ENCODE results near the gene EVI2B. TPM values are rescaled to one million over a fixed set of nuclear protein-coding genes. Genes with fewer than 3 reads are reported as not detected.
"Not testable (repeated sequence)": the region's sequence is repeated elsewhere in the genome, so short reads cannot be mapped to it uniquely, and the experiment has no call there.

EVI2B gene
- total and polyA plus RNA-seq, 2 donors from 2014 or later: 2.0 to 16.5 TPM

DNA sequence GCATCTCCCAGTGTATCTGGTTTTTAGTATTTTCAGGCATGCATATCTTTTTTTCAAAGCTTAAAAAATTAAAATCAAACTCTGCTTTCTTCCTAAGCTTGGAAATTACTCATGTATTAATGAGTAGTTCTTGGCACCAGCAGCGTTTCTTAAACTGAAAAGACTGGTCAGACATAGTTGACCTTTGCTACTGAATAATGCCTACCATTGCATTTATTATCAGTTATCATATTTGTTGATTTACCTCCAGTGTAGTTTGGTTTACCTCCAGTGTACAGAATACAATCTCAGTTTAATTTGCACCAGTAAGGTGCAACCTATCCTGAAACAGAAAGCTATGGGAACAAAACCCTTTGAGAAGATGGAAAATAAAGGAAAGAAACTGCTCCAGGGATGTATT is 42.1 kb upstream of the EVI2B start:
- Histone ChIP-seq H3K9ac (ENCODE audit: low read length in 3 of 3) (no peak overlapping the region), H3K36me3 (ENCODE audit: control insufficient read depth in 2 of 3, insufficient read depth in 3 of 3, low read length in 3 of 3) (peaks cover 4 to 38% (median 12%) of the 10 kb centered on the region in 3 donors), H3K4me1 (ENCODE audit: control insufficient read depth in 2 of 3, insufficient read depth in 2 of 3, low read depth in 1 of 3, low read length in 3 of 3) (no peaks in the 10 kb centered on the region), H3K27me3 (ENCODE audit: control insufficient read depth, insufficient read depth, low read length) (no peaks in the 10 kb centered on the region), H3K27ac (ENCODE audit: low read depth in 2 of 2, low read length in 2 of 2) (no peak overlapping the region), H3K4me3 (ENCODE audit: low read length in 3 of 3) (no peak overlapping the region), H3K9me3 (ENCODE audit: control insufficient read depth in 2 of 3, insufficient read depth in 1 of 3, low read length in 3 of 3) (no peaks in the 10 kb centered on the region)
- FAIRE-seq (no peak), DNase-seq (no peak)
- no peak for TF ChIP-seq CTCF (IDR thresholded peaks at IDR 0.05; ENCODE audit: borderline replicate concordance, extremely low read depth, insufficient read depth)
- intact Hi-C loops (cut with DNase I): no loop called here

DNA sequence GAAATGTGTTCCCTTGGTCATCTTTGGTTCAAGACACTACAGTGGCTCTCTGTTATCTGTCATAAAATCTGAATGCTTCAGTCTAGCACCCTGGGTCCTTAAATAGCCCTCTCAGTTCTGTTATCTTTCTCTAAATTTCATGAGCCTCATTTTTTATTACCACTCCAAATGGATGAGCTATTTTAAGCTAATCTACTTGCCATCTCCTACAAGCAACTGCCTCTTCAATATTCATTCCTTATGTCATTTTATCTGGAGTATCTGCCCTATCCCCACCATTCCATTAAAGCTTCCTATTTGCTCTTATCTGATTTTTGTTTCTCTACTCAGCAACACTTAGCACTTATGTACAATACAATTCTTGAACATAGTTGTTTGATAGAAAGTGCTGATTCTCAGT is 35.6 kb upstream of the EVI2B start:
- Histone ChIP-seq H3K9ac (ENCODE audit: low read length in 3 of 3) (no peak overlapping the region), H3K27ac (ENCODE audit: low read depth in 2 of 2, low read length in 2 of 2) (no peak overlapping the region), H3K4me1 (ENCODE audit: control insufficient read depth in 2 of 3, insufficient read depth in 2 of 3, low read depth in 1 of 3, low read length in 3 of 3) (no peaks in the 10 kb centered on the region), H3K9me3 (ENCODE audit: control insufficient read depth in 2 of 3, insufficient read depth in 1 of 3, low read length in 3 of 3) (no peaks in the 10 kb centered on the region), H3K36me3 (ENCODE audit: control insufficient read depth in 2 of 3, insufficient read depth in 3 of 3, low read length in 3 of 3) (peaks cover 0 to 20% (median 16%) of the 10 kb centered on the region in 3 donors), H3K27me3 (ENCODE audit: control insufficient read depth, insufficient read depth, low read length) (no peaks in the 10 kb centered on the region), H3K4me3 (ENCODE audit: low read length in 3 of 3) (no peak overlapping the region)
- DNase-seq: no peak
- no peak for FAIRE-seq
- intact Hi-C loops (cut with DNase I): no loop called here
- no peak for TF ChIP-seq CTCF (IDR thresholded peaks at IDR 0.05; ENCODE audit: borderline replicate concordance, extremely low read depth, insufficient read depth)

- H3K9me3 ChIP-seq (ENCODE audit: control insufficient read depth in 2 of 3, insufficient read depth in 1 of 3, low read length in 3 of 3); H3K27ac ChIP-seq (ENCODE audit: low read depth in 2 of 2, low read length in 2 of 2); intact Hi-C loops (cut with DNase I); H3K9ac ChIP-seq (ENCODE audit: low read length in 3 of 3); FAIRE-seq; H3K27me3 ChIP-seq (ENCODE audit: control insufficient read depth, insufficient read depth, low read length); DNase-seq; H3K4me3 ChIP-seq (ENCODE audit: low read length in 3 of 3); H3K4me1 ChIP-seq (ENCODE audit: control insufficient read depth in 2 of 3, insufficient read depth in 2 of 3, low read depth in 1 of 3, low read length in 3 of 3): not testable (repeated sequence)
- H3K36me3 ChIP-seq (ENCODE audit: control insufficient read depth in 2 of 3, insufficient read depth in 3 of 3, low read length in 3 of 3): peaks cover 0 to 11% (median 3%) of the 10 kb centered on the region in 3 donors
These were observed 31.4 kb upstream of the EVI2B start for GRCh38 chr17:31345191-31345747.

- peaks cover 2 to 9% (median 9%) of the 10 kb centered on the region in 3 donors for H3K36me3 ChIP-seq (ENCODE audit: control insufficient read depth in 2 of 3, insufficient read depth in 3 of 3, low read length in 3 of 3)
These were observed 26.2 kb upstream of the EVI2B start for GRCh38 chr17:31339906-31340661.

More at GRCh38 chr17:31339906-31340661, 26.2 kb upstream of the EVI2B start:
- no peaks in the 10 kb centered on the region for H3K4me1 ChIP-seq (ENCODE audit: control insufficient read depth in 2 of 3, insufficient read depth in 2 of 3, low read depth in 1 of 3, low read length in 3 of 3)
- H3K27ac ChIP-seq (ENCODE audit: low read depth in 2 of 2, low read length in 2 of 2): no peak overlapping the region
- no peak for DNase-seq
- FAIRE-seq: no peak
- TF ChIP-seq CTCF (IDR thresholded peaks at IDR 0.05; ENCODE audit: borderline replicate concordance, extremely low read depth, insufficient read depth): no peak
- H3K9ac ChIP-seq (ENCODE audit: low read length in 3 of 3): no peak overlapping the region
- H3K4me3 ChIP-seq (ENCODE audit: low read length in 3 of 3): no peak overlapping the region
- no peaks in the 10 kb centered on the region for H3K9me3 ChIP-seq (ENCODE audit: control insufficient read depth in 2 of 3, insufficient read depth in 1 of 3, low read length in 3 of 3)
- intact Hi-C loops (cut with DNase I): no loop called here
- H3K27me3 ChIP-seq (ENCODE audit: control insufficient read depth, insufficient read depth, low read length): no peaks in the 10 kb centered on the region
